EH (cell line): ENCODE data around the gene CADM1.

ENCODE experiments used
- DNase-seq: peaks from one replicate; pipeline ENCODE4 v3.0.0-alpha.2; 2015; ENCODE audit warnings: low read depth

Gene CADM1

GRCh38 chr11:115148101-115148500 is 356.1 kb downstream of the CADM1 start:
- no peak for DNase-seq

- DNase-seq, result no peak
Observed at GRCh38 chr11:115147243-115147807, 356.9 kb downstream of the CADM1 start.

GRCh38 chr11:115146425-115146824 is 357.8 kb downstream of the CADM1 start:
- DNase-seq, result no peak

DNA sequence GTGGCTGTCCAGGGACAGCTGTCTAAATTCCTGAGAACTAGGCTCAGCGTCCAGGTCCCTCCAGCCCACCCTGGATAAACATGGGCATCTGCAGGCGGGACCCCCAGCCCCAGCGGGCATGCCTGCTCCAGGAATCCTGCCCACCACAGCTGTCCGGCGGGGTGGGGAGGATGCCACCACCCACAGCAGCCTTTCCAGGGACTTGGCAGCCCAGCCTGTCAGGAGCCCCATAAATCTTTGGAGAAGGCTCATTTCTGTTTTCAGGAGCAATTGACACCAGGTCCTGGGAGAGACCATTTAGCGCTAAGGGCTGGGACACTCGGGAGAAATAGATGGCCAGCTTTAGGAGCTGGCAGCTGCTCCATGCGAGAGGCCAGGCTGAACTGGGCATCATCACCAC is 358.9 kb downstream of the CADM1 start:
- no peak for DNase-seq

- no peak for DNase-seq
Observed at GRCh38 chr11:115144914-115145313, 359.3 kb downstream of the CADM1 start.

- DNase-seq, result no peak
Observed at GRCh38 chr11:115144014-115144413, 360.2 kb downstream of the CADM1 start.

GRCh38 chr11:115141231-115142114 is 362.7 kb downstream of the CADM1 start:
- no peak for DNase-seq

DNA sequence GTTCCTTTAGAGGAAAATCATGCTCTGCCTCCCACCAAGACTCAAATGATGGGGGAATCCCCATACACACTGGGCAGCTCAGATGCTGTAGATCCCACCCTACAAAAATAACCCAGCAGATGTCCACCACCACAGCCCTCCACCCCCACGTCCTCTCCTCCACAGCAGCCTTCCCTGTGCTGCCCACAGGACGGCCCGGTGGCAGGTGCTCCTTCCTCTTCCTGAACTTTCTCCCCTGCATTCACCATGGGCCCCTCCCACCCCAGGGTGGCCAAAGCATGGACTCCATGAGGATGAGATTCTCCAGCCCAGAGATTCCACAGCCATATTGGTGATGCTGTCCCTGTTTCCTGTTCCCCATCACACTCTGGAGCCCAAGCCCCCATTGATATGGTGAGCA is 368.3 kb downstream of the CADM1 start:
- no peak for DNase-seq

DNA sequence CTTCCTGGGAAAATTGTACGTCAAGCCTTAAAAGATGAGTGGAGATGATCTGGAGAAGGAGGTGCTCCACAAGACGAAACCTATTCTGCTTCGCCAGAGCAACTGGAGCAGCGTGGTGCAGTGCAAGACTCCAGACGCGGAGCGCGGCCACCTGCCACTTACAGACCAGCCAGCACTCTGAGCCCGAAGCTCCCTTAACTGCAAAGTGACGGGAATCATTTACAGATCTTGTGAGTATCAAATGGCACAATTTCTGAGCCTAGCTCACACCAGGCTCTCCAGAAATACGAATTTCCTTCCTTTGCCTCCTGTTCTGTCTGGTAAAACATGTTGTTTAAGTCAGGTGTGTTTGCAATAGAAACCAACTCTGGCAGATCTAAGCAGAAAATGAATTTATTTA is 369.3 kb downstream of the CADM1 start:
- DNase-seq, result no peak

DNA sequence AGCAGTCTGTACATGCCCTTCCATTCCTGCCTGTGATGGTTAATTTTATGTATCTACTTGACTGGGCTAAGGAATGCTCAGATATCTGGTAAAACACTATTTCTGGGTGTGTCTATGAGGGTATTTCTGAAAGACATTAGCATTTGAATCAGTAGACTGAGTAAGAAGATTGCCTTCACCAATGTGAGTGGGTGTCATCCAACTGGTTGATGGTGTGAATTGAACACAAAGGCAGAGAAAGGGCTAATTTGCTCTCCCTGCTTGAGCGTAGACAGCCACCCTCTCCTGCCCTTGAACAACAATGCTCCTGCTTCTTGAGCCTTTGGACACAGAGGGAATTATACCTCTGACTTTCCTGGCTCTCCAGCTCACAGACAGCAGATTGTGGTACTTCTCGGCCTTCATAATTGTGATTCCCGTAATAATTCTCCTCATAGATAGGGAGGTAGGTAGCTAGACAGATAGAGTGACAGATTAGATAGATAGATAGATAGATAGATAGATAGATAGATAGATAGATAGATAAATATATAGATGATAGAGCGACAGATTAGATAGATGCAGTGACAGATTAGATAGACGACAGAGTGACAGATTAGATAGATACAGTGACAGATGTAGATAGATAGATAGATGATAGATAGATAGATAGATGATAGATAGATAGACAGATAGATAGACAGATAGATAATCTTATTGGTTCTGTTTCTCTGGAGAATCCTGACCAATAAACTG is 370.6 kb downstream of the CADM1 start:
- no peak for DNase-seq

- no peak for DNase-seq
Observed at GRCh38 chr11:115132436-115133228, 371.6 kb downstream of the CADM1 start.

DNA sequence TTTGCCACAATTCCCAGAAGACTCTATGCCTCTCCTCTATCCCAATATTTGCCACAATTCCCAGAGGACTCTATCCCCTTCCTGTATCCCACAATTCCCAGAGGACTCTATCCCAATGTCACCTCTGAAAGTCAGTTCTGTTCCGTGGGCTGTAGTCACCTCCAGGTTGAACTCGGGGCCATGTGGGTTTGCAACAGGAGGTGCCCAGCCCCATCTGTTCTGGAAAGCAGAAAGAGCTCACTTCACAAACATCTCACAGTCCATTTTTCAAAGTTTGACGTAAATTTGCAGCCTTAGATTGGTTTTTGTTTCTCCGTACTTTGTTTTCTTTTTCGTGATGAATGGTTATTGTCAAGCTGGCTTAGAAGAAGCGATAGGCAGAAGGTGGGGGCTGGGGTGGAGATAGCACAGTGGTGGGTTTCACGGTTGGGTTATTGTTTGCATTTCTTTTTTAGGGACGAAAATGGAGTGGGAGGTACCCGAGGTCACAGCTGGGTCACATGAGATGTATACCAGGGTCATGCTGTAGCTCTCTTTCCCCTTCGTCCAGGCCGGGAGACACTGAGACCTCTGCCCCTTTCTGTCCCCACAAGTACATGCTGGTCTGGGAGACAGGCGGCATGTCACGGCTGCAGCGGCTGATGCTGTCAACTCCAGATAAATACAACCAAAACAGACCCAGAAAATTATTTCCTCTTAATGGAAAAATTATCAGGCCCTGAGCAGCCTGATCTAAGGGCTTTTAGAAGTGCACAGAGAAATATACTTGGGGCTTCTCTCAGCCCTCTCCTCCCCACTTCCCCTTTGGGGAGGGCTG is 374.5 kb downstream of the CADM1 start:
- DNase-seq, result no peak

GRCh38 chr11:115128226-115128625 is 376.0 kb downstream of the CADM1 start:
- no peak for DNase-seq

- DNase-seq, result no peak
Observed at GRCh38 chr11:115127790-115128189, 376.4 kb downstream of the CADM1 start.

DNA sequence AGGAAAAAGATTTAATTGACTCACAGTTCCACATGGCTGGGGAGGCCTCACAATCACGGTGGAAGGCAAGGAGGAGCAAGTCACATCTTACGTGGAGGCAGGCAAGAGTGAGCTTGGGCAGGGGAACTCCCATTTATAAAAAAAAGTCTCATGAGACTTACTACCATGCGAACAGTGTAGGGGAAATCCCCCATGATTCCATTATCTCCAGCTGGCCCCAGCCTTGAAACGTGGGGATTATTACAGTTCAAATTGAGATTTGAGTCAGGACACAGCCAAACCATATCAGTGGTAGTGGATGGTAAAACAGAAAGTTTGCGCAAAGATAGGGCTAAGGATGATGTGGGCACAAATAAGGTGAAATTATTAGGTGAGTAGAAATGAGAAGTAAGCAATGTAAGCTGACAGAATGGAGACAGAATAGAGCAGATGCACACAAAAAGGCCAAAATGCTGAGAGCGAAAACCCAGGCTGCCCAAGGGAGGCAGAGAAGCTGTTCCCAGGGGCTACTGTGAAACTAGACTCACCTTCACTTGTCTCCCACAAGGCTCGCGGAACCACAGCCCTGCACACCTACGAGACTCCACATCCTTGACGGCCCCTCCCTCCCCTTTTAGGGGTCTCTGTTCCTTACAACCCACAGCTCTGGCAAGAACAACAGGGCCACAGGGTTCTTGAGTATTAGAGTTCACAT is 377.6 kb downstream of the CADM1 start:
- DNase-seq, result no peak

GRCh38 chr11:115126092-115126491 is 378.1 kb downstream of the CADM1 start:
- DNase-seq, result no peak

- no peak for DNase-seq
Observed at GRCh38 chr11:115124786-115125185, 379.4 kb downstream of the CADM1 start.

- DNase-seq, result no peak
Observed at GRCh38 chr11:115123641-115124040, 380.6 kb downstream of the CADM1 start.

- DNase-seq, result no peak
Observed at GRCh38 chr11:115122274-115122673, 381.9 kb downstream of the CADM1 start.
